Duodenal mucosa (tissue), 2 donors: Measurements from ENCODE around the gene RAB39A.
A peak's percentile ranks its signal among the peaks of the same experiment; 100 is the strongest.
"Not testable (repeated sequence)": the region's sequence is repeated elsewhere in the genome, so short reads cannot be mapped to it uniquely, and the experiment has no call there.

Experiments used
- H3K27ac ChIP-seq: one replicate; pipeline ENCODE4 v1.7.0; 2013; ENCODE audit warnings: low read depth, low read length
- H3K27me3 ChIP-seq, 2 donors: one replicate each; pipeline ENCODE4 v1.7.0; 2013; ENCODE audit warnings: low read length in 2 of 2, control low read depth in 1 of 2; ENCODE audit not compliant: insufficient read depth in 2 of 2, control insufficient read depth in 1 of 2
- H3K36me3 ChIP-seq, 2 donors: one replicate each; pipeline ENCODE4 v1.7.0; 2013; ENCODE audit warnings: low read length in 2 of 2, control low read depth in 1 of 2; ENCODE audit not compliant: insufficient read depth in 2 of 2, control insufficient read depth in 1 of 2
- H3K4me1 ChIP-seq, 2 donors: one replicate each; pipeline ENCODE4 v1.7.0; 2013; ENCODE audit warnings: low read length in 2 of 2, control low read depth in 1 of 2; ENCODE audit not compliant: insufficient read depth in 2 of 2, control insufficient read depth in 1 of 2
- H3K4me3 ChIP-seq, 2 donors: one replicate each; pipeline ENCODE4 v1.7.0; 2013; ENCODE audit warnings: low read length in 2 of 2, low read depth in 1 of 2
- H3K9ac ChIP-seq, 2 donors: one replicate each; pipeline ENCODE4 v1.7.0; 2013; ENCODE audit warnings: low read length in 2 of 2, low read depth in 1 of 2
- H3K9me3 ChIP-seq, 2 donors: one replicate each; pipeline ENCODE4 v1.7.0; 2013; ENCODE audit warnings: low read length in 2 of 2, control low read depth in 1 of 2; ENCODE audit not compliant: control insufficient read depth in 1 of 2

RAB39A gene

GRCh38 chr11:107928046-107928766 is at the start of gene RAB39A:
TSS of gene RAB39A (plus strand) at chr11:107928448. CDS start at chr11:107928569, 121 bp downstream.
- no peaks in the 10 kb centered on the region for H3K36me3 ChIP-seq
- H3K4me3 ChIP-seq: peak within 1 kb of the TSS; percentile 56 to 69
- H3K4me1 ChIP-seq: peaks cover 9 to 11% of the 10 kb centered on the region in 2 donors
- peaks cover 10 to 12% of the 10 kb centered on the region in 2 donors for H3K27me3 ChIP-seq
- H3K9ac ChIP-seq: peak within 1 kb of the TSS in 1 of 2 donors; percentile 12
- no peaks in the 10 kb centered on the region for H3K9me3 ChIP-seq
- no peak within 1 kb of the TSS for H3K27ac ChIP-seq

- H3K27ac ChIP-seq, H3K4me1 ChIP-seq, H3K9ac ChIP-seq, H3K36me3 ChIP-seq, H3K9me3 ChIP-seq, H3K4me3 ChIP-seq, H3K27me3 ChIP-seq: not testable (repeated sequence)
Measured at GRCh38 chr11:107881471-107881870, 46.8 kb upstream of the RAB39A start.

- no peak overlapping the region for H3K27ac ChIP-seq
- peaks cover 0 to 5% of the 10 kb centered on the region in 2 donors for H3K4me1 ChIP-seq
- H3K9me3 ChIP-seq: no peaks in the 10 kb centered on the region
- H3K4me3 ChIP-seq: no peak overlapping the region
- no peak overlapping the region for H3K9ac ChIP-seq
- no peaks in the 10 kb centered on the region for H3K27me3 ChIP-seq
- no peaks in the 10 kb centered on the region for H3K36me3 ChIP-seq
Measured at GRCh38 chr11:107882095-107882820, 46.0 kb upstream of the RAB39A start.

- Histone ChIP-seq H3K27me3 (no peaks in the 10 kb centered on the region), H3K9ac (no peak overlapping the region), H3K4me1 (no peaks in the 10 kb centered on the region), H3K4me3 (no peak overlapping the region), H3K27ac (no peak overlapping the region), H3K36me3 (no peaks in the 10 kb centered on the region), H3K9me3 (no peaks in the 10 kb centered on the region)
Measured at GRCh38 chr11:107898270-107898669, 30.0 kb upstream of the RAB39A start.

GRCh38 chr11:107908211-107908610 is 20.0 kb upstream of the RAB39A start:
- H3K4me1 ChIP-seq: no peaks in the 10 kb centered on the region
- no peaks in the 10 kb centered on the region for H3K27me3 ChIP-seq
- no peaks in the 10 kb centered on the region for H3K36me3 ChIP-seq
- no peak overlapping the region for H3K27ac ChIP-seq
- no peak overlapping the region for H3K4me3 ChIP-seq
- no peak overlapping the region for H3K9ac ChIP-seq
- H3K9me3 ChIP-seq: no peaks in the 10 kb centered on the region

- not testable (repeated sequence) for H3K4me3 ChIP-seq, H3K36me3 ChIP-seq, H3K9ac ChIP-seq, H3K27me3 ChIP-seq, H3K4me1 ChIP-seq, H3K9me3 ChIP-seq, H3K27ac ChIP-seq
Measured at GRCh38 chr11:107912415-107912814, 15.8 kb upstream of the RAB39A start.

GRCh38 chr11:107915229-107915628 is 13.0 kb upstream of the RAB39A start:
- H3K27ac ChIP-seq: no peak overlapping the region

GRCh38 chr11:107916671-107917241 is 11.5 kb upstream of the RAB39A start:
- Histone ChIP-seq H3K9ac (no peak overlapping the region), H3K27me3 (no peaks in the 10 kb centered on the region), H3K36me3 (no peaks in the 10 kb centered on the region), H3K4me3 (no peak overlapping the region), H3K4me1 (no peaks in the 10 kb centered on the region), H3K27ac (no peak overlapping the region), H3K9me3 (no peaks in the 10 kb centered on the region)

More at GRCh38 chr11:107915229-107915628, 13.0 kb upstream of the RAB39A start:
- Histone ChIP-seq H3K9ac (no peak overlapping the region), H3K9me3 (no peaks in the 10 kb centered on the region), H3K36me3 (no peaks in the 10 kb centered on the region), H3K4me3 (no peak overlapping the region), H3K27me3 (no peaks in the 10 kb centered on the region), H3K4me1 (no peaks in the 10 kb centered on the region)

GRCh38 chr11:107921997-107922396 is 6.3 kb upstream of the RAB39A start:
- Histone ChIP-seq H3K4me1 (no peaks in the 10 kb centered on the region), H3K36me3 (no peaks in the 10 kb centered on the region), H3K4me3 (no peak overlapping the region), H3K9ac (no peak overlapping the region), H3K9me3 (no peaks in the 10 kb centered on the region), H3K27ac (no peak overlapping the region), H3K27me3 (no peaks in the 10 kb centered on the region)

- not testable (repeated sequence) for H3K9ac ChIP-seq, H3K4me1 ChIP-seq, H3K9me3 ChIP-seq, H3K4me3 ChIP-seq, H3K27me3 ChIP-seq, H3K27ac ChIP-seq, H3K36me3 ChIP-seq
Measured at GRCh38 chr11:107923519-107923918, 4.7 kb upstream of the RAB39A start.
